Small intestine (tissue), 7 donors: ENCODE data around the gene FABP3. TPM values are rescaled to one million over a fixed set of nuclear protein-coding genes. Genes with fewer than 3 reads are reported as not detected.

Experiments
- DNase-seq, 2 donors: peaks; one replicate each; pipeline versions ENCODE4 v3.0.0 to v3.0.0-alpha.2; 2013
- FAIRE-seq: peaks from 2 replicates; lab custom pipeline; 2012; peaks lifted over from hg19 to GRCh38; lab: Jason Lieb, UNC
- H3K27ac ChIP-seq, 3 donors: one replicate each; pipeline ENCODE4 v1.5.1; 2013; ENCODE audit warnings: low read length in 2 of 3, mild to moderate bottlenecking in 2 of 3, control low read depth in 1 of 3, inconsistent platforms in 1 of 3, low read depth in 1 of 3, moderate library complexity in 1 of 3
- H3K27me3 ChIP-seq, 3 donors: one replicate each; pipeline ENCODE4 v1.6.1; 2013; ENCODE audit warnings: low read length in 3 of 3, inconsistent platforms in 1 of 3; ENCODE audit not compliant: control insufficient read depth in 3 of 3, insufficient read depth in 3 of 3
- H3K36me3 ChIP-seq, 3 donors: one replicate each; pipeline ENCODE4 v1.6.1; 2013; ENCODE audit warnings: low read length in 3 of 3, inconsistent platforms in 1 of 3, low read depth in 1 of 3, mild to moderate bottlenecking in 1 of 3, moderate library complexity in 1 of 3; ENCODE audit not compliant: control insufficient read depth in 3 of 3, insufficient read depth in 2 of 3
- H3K4me1 ChIP-seq, 3 donors: one replicate each; pipeline ENCODE4 v1.6.1; 2013; ENCODE audit warnings: low read length in 2 of 3, inconsistent platforms in 1 of 3, low read depth in 1 of 3, mild to moderate bottlenecking in 1 of 3, moderate library complexity in 1 of 3; ENCODE audit not compliant: control insufficient read depth in 3 of 3, insufficient read depth in 2 of 3
- H3K4me3 ChIP-seq, 3 donors: one replicate each; pipeline ENCODE4 v1.5.1; 2013; ENCODE audit warnings: low read length in 3 of 3, control low read depth in 1 of 3, inconsistent platforms in 1 of 3, low read depth in 1 of 3, mild to moderate bottlenecking in 1 of 3, moderate library complexity in 1 of 3
- H3K9me3 ChIP-seq, 2 donors: one replicate each; pipeline ENCODE4 v1.6.1; 2013; ENCODE audit warnings: low read depth in 1 of 2, low read length in 1 of 2; ENCODE audit not compliant: control insufficient read depth in 2 of 2, insufficient read depth in 1 of 2
- WGBS, 3 donors: extraction: QIAGEN DNeasy Blood & Tissue Kit; methylation state at CpG; one replicate each; pipeline ENCODE4 v1.1.7; 2013; 5-methylcytosine and 5-hydroxymethylcytosine counted together
- polyA plus RNA-seq, 4 donors: library from polyadenylated mRNA; stranded (reverse) in 3 of 4; unstranded in 1 of 4; fragments of 200-250 nt in 3 of 4; fragments of 120-200 nt in 1 of 4; gene quantifications; one replicate each; pipeline versions ENCODE4 v1.2.1 to v1.2.3, GENCODE V29; 2013
- donor health status: healthy with polysubstance abuse.
- donor health status: control.
- donor health status: control.
- donor health status: Bipolar disorder and iron deficiency.
- donor health status: healthy.

The FABP3 gene
- polyA plus RNA-seq, 4 donors, result 10.7 to 63.8 (median 20.2) TPM

- peaks cover 0 to 19% (median 0%) of the 10 kb centered on the region in 3 donors for H3K36me3 ChIP-seq
- no peak overlapping the region for H3K27ac ChIP-seq
- no peak overlapping the region for H3K4me3 ChIP-seq
- FAIRE-seq (no peak), DNase-seq (no peak)
- no peaks in the 10 kb centered on the region for H3K9me3 ChIP-seq
- 94 to 100% (median 96%) methylated on average over 2 of the region's 2 CpGs for WGBS, 3 donors
- H3K4me1 ChIP-seq, result peaks cover 0 to 27% (median 0%) of the 10 kb centered on the region in 3 donors
- H3K27me3 ChIP-seq, result peaks cover 0 to 9% (median 8%) of the 10 kb centered on the region in 3 donors
These were observed 42.8 kb upstream of the FABP3 start for GRCh38 chr1:31415658-31416057.

- H3K4me3 ChIP-seq, result peak overlapping the region in 1 of 3 donors; percentile 93
- H3K27me3 ChIP-seq, result peaks cover 0 to 9% (median 8%) of the 10 kb centered on the region in 3 donors
- peaks cover 0 to 19% (median 0%) of the 10 kb centered on the region in 3 donors for H3K36me3 ChIP-seq
- DNase-seq (no peak), FAIRE-seq (no peak)
- H3K27ac ChIP-seq, result peak overlapping the region in 2 of 3 donors; percentile 93 to 97
- WGBS, 3 donors, result 76 to 92% (median 90%) methylated on average over 4 of the region's 4 CpGs
- peaks cover 0 to 27% (median 0%) of the 10 kb centered on the region in 3 donors for H3K4me1 ChIP-seq
- H3K9me3 ChIP-seq, result no peaks in the 10 kb centered on the region
These were observed 42.1 kb upstream of the FABP3 start for GRCh38 chr1:31414980-31415370.

GRCh38 chr1:31413405-31414001 lies 40.6 kb upstream of the FABP3 start:
- H3K27ac ChIP-seq, result peak overlapping the region; percentile 83 to 97 (median 93)
- DNase-seq (peak; percentile 82 to 84), FAIRE-seq (no peak)
- peak overlapping the region; percentile 71 to 93 (median 78) for H3K4me3 ChIP-seq
- peaks cover 0 to 27% (median 0%) of the 10 kb centered on the region in 3 donors for H3K4me1 ChIP-seq
- no peaks in the 10 kb centered on the region for H3K9me3 ChIP-seq
- WGBS, 3 donors, result 0 to 1% (median 1%) methylated on average over 39 to 54 of the region's 54 CpGs
- peaks cover 0 to 15% (median 0%) of the 10 kb centered on the region in 3 donors for H3K36me3 ChIP-seq
- peaks cover 0 to 9% (median 8%) of the 10 kb centered on the region in 3 donors for H3K27me3 ChIP-seq

GRCh38 chr1:31412732-31413404 lies 40.0 kb upstream of the FABP3 start, which contains the start of gene SERINC2:
TSS of gene SERINC2 (plus strand) at chr1:31413213. CDS start at chr1:31413266, 53 bp downstream.
- DNase-seq, result peak; percentile 76 to 79
- no peak for FAIRE-seq

GRCh38 chr1:31412205-31412604 lies 39.3 kb upstream of the FABP3 start:
- H3K27me3 ChIP-seq, result peaks cover 0 to 9% (median 8%) of the 10 kb centered on the region in 3 donors
- no peak for FAIRE-seq
- WGBS, 3 donors, result 47 to 69% (median 66%) methylated on average over 2 of the region's 2 CpGs
- no peak for DNase-seq
- H3K9me3 ChIP-seq, result no peaks in the 10 kb centered on the region
- no peak overlapping the region for H3K4me3 ChIP-seq
- peaks cover 0 to 25% (median 0%) of the 10 kb centered on the region in 3 donors for H3K4me1 ChIP-seq
- peaks cover 0 to 14% (median 0%) of the 10 kb centered on the region in 3 donors for H3K36me3 ChIP-seq
- no peak overlapping the region for H3K27ac ChIP-seq

More at GRCh38 chr1:31412732-31413404, 40.0 kb upstream of the FABP3 start, which contains the start of gene SERINC2:
- WGBS, 3 donors, result 2 to 3% (median 3%) methylated on average over 38 to 63 of the region's 63 CpGs
- H3K36me3 ChIP-seq, result peaks cover 0 to 14% (median 0%) of the 10 kb centered on the region in 3 donors
- peak within 1 kb of the TSS; percentile 71 to 93 (median 78) for H3K4me3 ChIP-seq
- no peaks in the 10 kb centered on the region for H3K9me3 ChIP-seq
- H3K27me3 ChIP-seq, result peaks cover 0 to 9% (median 8%) of the 10 kb centered on the region in 3 donors
- H3K27ac ChIP-seq, result peak within 1 kb of the TSS; percentile 83 to 97 (median 93)
- H3K4me1 ChIP-seq, result peaks cover 0 to 27% (median 0%) of the 10 kb centered on the region in 3 donors

GRCh38 chr1:31410871-31411270 lies 38.0 kb upstream of the FABP3 start:
- no peak for FAIRE-seq
- H3K4me3 ChIP-seq, result no peak overlapping the region
- H3K36me3 ChIP-seq, result peaks cover 0 to 8% (median 0%) of the 10 kb centered on the region in 3 donors
- H3K27me3 ChIP-seq, result peaks cover 0 to 9% (median 8%) of the 10 kb centered on the region in 3 donors
- H3K4me1 ChIP-seq, result peaks cover 0 to 20% (median 0%) of the 10 kb centered on the region in 3 donors
- no peak for DNase-seq
- 74 to 80% (median 74%) methylated on average over 4 of the region's 4 CpGs for WGBS, 3 donors
- no peaks in the 10 kb centered on the region for H3K9me3 ChIP-seq
- H3K27ac ChIP-seq, result no peak overlapping the region

GRCh38 chr1:31409946-31410858 lies 37.3 kb upstream of the FABP3 start:
- Histone ChIP-seq H3K36me3 (peaks cover 0 to 3% (median 0%) of the 10 kb centered on the region in 3 donors), H3K9me3 (no peaks in the 10 kb centered on the region), H3K27ac (no peak overlapping the region), H3K4me3 (no peak overlapping the region), H3K27me3 (peaks cover 0 to 9% (median 8%) of the 10 kb centered on the region in 3 donors), H3K4me1 (peaks cover 0 to 14% (median 0%) of the 10 kb centered on the region in 3 donors)
- no peak for FAIRE-seq
- no peak for DNase-seq
- WGBS, 3 donors, result 71 to 75% (median 74%) methylated on average over 6 of the region's 6 CpGs
